Gastroesophageal sphincter (tissue), 3 donors: ENCODE data around the gene ACOXL.

Experiments used
- POLR2A ChIP-seq, 2 donors: fragments of 450-650 bp; IDR thresholded peaks; one replicate each; pipeline ENCODE4 v1.6.1; 2017; ENCODE audit warnings: antibody characterized with exemption in 2 of 2, mild to moderate bottlenecking in 2 of 2, moderate library complexity in 1 of 2
- TF ChIP-seq, protein P1 (sequence below), 4 experiments: fragments of 200-600 bp in 2 of 4; fragments of 450-650 bp in 2 of 4; sonication (generic) in 1 of 4; IDR thresholded peaks; one replicate each; pipeline ENCODE4 v1.5.1; 2017 to 2019; ENCODE audit warnings: antibody characterized with exemption in 4 of 4, mild to moderate bottlenecking in 2 of 4, moderate library complexity in 2 of 4

DNA sequence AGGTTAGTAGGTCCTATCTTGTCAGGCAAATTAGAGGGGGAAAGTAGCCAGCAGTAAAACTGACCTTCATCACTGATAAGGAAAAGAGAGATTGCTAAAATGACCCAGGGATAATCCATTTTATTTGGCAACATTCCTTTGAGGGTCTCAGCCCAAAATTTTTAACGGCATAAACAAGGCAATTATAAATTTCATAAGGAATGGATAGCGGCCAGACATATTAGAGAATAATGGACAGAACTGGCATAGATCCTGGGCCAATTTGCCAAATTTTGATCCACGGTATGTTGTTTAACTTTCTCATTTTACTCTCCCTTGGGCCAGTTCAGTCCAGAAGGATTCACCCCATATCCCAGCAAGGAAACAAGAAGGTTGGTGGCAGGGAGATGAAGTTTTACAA is 217.9 kb downstream of the ACOXL start:
- no peak for TF ChIP-seq POLR2A (IDR thresholded peaks at IDR 0.05)
- TF ChIP-seq, protein P1, sequence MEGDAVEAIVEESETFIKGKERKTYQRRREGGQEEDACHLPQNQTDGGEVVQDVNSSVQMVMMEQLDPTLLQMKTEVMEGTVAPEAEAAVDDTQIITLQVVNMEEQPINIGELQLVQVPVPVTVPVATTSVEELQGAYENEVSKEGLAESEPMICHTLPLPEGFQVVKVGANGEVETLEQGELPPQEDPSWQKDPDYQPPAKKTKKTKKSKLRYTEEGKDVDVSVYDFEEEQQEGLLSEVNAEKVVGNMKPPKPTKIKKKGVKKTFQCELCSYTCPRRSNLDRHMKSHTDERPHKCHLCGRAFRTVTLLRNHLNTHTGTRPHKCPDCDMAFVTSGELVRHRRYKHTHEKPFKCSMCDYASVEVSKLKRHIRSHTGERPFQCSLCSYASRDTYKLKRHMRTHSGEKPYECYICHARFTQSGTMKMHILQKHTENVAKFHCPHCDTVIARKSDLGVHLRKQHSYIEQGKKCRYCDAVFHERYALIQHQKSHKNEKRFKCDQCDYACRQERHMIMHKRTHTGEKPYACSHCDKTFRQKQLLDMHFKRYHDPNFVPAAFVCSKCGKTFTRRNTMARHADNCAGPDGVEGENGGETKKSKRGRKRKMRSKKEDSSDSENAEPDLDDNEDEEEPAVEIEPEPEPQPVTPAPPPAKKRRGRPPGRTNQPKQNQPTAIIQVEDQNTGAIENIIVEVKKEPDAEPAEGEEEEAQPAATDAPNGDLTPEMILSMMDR (IDR thresholded peaks at IDR 0.05) = no peak
